Measurements from ENCODE around the gene PARD3. TPM values are rescaled to one million over a fixed set of nuclear protein-coding genes. Genes with fewer than 3 reads are reported as not detected.
"Not testable (repeated sequence)": the region's sequence is repeated elsewhere in the genome, so short reads cannot be mapped to it uniquely, and the experiment has no call there.

PARD3 gene
- total RNA-seq, 1 donor from 2014 or later, result 0.11 TPM

DNA sequence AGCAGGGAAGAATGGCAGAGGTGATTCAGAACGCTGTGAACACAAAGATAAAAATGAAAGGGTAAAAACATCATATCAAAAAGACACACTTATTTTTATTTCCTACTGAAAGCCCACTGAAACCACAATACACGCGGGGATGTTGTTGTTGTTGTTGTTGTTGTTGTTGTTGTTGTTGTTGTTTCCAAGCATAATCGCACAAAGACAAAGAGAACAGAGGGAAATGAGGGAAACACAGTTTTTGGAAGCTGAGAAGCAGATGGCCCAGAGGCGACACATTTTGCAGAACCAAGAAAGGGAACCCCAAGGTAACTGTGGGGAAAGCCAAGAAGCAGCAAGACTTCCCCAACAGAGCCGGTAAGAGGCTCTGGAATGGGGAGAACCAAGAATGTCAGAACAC is 113.9 kb downstream of the PARD3 start:
- Mint-ChIP-seq H3K27ac (no peak overlapping the region), H3K4me3 (no peak overlapping the region), H3K27me3 (no peaks in the 10 kb centered on the region), H3K9me3 (no peaks in the 10 kb centered on the region), H3K36me3 (ENCODE audit: low read depth) (no peaks in the 10 kb centered on the region), H3K4me1 (no peaks in the 10 kb centered on the region)
- no peak for ATAC-seq (ENCODE audit: low read depth)
- ChIA-PET CTCF (no interaction called here), POLR2A (no interaction called here)
- no peak for TF ChIP-seq CTCF (IDR thresholded peaks at IDR 0.05)
- no peak for DNase-seq
- intact Hi-C loops (cut with micrococcal nuclease), result no loop called here

DNA sequence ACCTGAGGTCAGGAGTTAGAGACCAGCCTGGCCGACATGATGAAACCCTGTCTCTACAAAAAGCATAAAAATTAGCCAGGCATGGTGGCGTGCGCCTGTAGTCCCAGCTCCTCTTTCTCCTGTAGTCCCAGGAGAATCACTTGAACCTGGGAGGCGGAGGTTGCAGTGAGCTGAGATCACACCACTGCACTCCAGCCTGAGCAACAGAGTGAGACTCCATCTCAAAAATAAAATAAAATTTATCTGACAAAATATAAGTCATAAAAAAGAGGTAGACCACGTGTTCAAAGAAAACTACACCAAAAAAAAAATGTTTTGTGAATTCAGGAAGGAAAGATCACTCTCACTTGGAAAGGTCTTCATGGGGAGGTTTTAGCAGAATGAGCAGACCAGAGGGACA is 114.3 kb downstream of the PARD3 start:
- not testable (repeated sequence) for H3K9me3 Mint-ChIP-seq

GRCh38 chr10:34699904-34700517 is 115.1 kb downstream of the PARD3 start:
- Mint-ChIP-seq H3K9me3 (no peaks in the 10 kb centered on the region), H3K27me3 (no peaks in the 10 kb centered on the region), H3K4me1 (no peaks in the 10 kb centered on the region), H3K4me3 (no peak overlapping the region), H3K27ac (no peak overlapping the region), H3K36me3 (ENCODE audit: low read depth) (no peaks in the 10 kb centered on the region)
- ATAC-seq (ENCODE audit: low read depth), result no peak
- ChIA-PET CTCF (no interaction called here), POLR2A (no interaction called here)
- TF ChIP-seq CTCF (IDR thresholded peaks at IDR 0.05), result no peak
- no peak for DNase-seq
- intact Hi-C loops (cut with micrococcal nuclease), result no loop called here

More for the DNA sequence above, 114.3 kb downstream of the PARD3 start:
- H3K27ac Mint-ChIP-seq; H3K27me3 Mint-ChIP-seq; DNase-seq; POLR2A ChIA-PET; H3K4me3 Mint-ChIP-seq; CTCF ChIA-PET; H3K36me3 Mint-ChIP-seq (ENCODE audit: low read depth); H3K4me1 Mint-ChIP-seq; intact Hi-C loops (cut with micrococcal nuclease); ATAC-seq (ENCODE audit: low read depth): not testable (repeated sequence)

- no peak overlapping the region for H3K4me3 Mint-ChIP-seq
- intact Hi-C loops (cut with micrococcal nuclease), result no loop called here
- H3K4me1 Mint-ChIP-seq, result no peaks in the 10 kb centered on the region
- DNase-seq (no peak), ATAC-seq (ENCODE audit: low read depth) (no peak)
- no peaks in the 10 kb centered on the region for H3K27me3 Mint-ChIP-seq
- POLR2A ChIA-PET, result no interaction called here
- no peak for TF ChIP-seq CTCF (IDR thresholded peaks at IDR 0.05)
- no peak overlapping the region for H3K27ac Mint-ChIP-seq
- H3K36me3 Mint-ChIP-seq (ENCODE audit: low read depth), result no peaks in the 10 kb centered on the region
- H3K9me3 Mint-ChIP-seq, result no peaks in the 10 kb centered on the region
- CTCF ChIA-PET, result no interaction called here
Observed at GRCh38 chr10:34698979-34699378, 116.1 kb downstream of the PARD3 start.

DNA sequence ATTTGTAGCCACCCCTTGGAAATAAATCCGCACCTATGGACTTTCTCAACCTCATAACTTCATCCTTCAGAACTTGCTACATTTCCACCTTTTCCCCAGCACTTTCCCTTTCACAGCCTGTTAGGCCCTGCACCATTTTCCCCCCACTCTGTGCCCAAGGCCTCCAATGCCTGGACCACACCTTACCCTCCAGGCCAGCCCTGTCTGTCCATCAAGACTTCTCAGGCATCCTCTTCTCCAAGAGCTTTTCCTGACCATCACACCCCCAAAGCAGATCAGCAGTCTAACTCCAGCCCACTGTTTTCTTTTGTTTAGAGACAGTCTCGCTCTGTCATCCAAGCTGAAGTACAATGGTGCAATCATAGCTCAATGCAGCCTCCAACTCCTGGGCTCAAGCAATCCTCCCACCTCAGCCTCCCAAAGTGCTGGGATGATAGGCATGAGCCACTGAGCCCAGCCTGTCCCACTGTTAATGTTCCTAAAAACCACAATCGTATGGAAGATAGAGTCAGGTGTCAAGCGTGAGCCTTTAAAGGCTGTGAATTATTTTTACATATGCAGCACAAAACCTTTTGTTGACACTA is 116.8 kb downstream of the PARD3 start:
- CTCF ChIA-PET, result no interaction called here
- Mint-ChIP-seq H3K27me3 (no peaks in the 10 kb centered on the region), H3K4me3 (no peak overlapping the region), H3K36me3 (ENCODE audit: low read depth) (no peaks in the 10 kb centered on the region), H3K9me3 (no peaks in the 10 kb centered on the region), H3K27ac (no peak overlapping the region), H3K4me1 (no peaks in the 10 kb centered on the region)
- no peak for DNase-seq
- no peak for ATAC-seq (ENCODE audit: low read depth)
- POLR2A ChIA-PET, result no interaction called here
- no peak for TF ChIP-seq CTCF (IDR thresholded peaks at IDR 0.05)
- intact Hi-C loops (cut with micrococcal nuclease), result no loop called here

All from activated B cell treated with CpG ODN at 0.5 μM for 24 hours (primary cell).